ENCODE measurements around the gene C1orf167. TPM values are rescaled to one million over a fixed set of nuclear protein-coding genes. Genes with fewer than 3 reads are reported as not detected.

The C1orf167 gene
- total and polyA plus RNA-seq, 2 of the 13 experiments (the other 11 are each of a cell fraction or from before 2014, with no cell fraction given), result not detected

DNA sequence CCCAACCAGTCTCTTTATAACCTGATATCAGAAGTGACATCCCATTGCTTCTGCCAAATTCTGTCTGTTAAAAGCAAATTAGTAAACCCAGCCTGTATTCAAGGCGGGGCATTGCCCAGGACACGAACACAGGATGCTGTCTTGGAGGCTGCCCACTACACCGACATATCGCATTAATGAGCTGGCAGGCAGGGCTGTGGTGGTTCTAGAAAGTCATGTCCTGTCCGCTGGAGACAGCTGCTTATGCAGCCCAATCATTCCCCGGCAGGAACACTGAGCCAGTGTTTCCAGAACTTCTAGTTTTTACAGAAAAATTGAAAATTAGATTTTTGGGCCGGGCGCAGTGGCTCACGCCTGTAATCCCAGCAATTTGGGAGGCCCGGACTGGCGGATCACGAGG lies 19.3 kb downstream of the C1orf167 start:
- intact Hi-C loops (cut with micrococcal nuclease; ENCODE audit: unreplicated experiment) (no loop called here), in situ Hi-C loops (cut with HindIII; ENCODE audit: extremely low pct_ligation_motif_present, low pct_unique_long_range_greater_than_20kb) (no loop called here)
- BruUV-seq (replicated peaks), result no TSS peak
- no peak for TF ChIP-seq ZNF337 (CRISPR knock-in tag; IDR thresholded peaks at IDR 0.05; ENCODE audit: borderline replicate concordance, low read depth)
- TF ChIP-seq, protein P1, sequence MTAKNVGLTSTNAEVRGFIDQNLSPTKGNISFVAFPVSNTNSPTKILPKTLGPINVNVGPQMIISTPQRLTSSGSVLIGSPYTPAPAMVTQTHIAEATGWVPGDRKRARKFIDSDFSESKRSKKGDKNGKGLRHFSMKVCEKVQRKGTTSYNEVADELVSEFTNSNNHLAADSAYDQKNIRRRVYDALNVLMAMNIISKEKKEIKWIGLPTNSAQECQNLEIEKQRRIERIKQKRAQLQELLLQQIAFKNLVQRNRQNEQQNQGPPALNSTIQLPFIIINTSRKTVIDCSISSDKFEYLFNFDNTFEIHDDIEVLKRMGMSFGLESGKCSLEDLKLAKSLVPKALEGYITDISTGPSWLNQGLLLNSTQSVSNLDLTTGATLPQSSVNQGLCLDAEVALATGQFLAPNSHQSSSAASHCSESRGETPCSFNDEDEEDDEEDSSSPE (CRISPR knock-in tag; IDR thresholded peaks at IDR 0.05), result no peak
- TF ChIP-seq ZNF33A (CRISPR knock-in tag; IDR thresholded peaks at IDR 0.05; ENCODE audit: borderline replicate concordance), result no peak
- no peaks in the 10 kb centered on the region for H3K9me3 ChIP-seq (ENCODE audit: low read length)
- no peak overlapping the region for H3K27ac ChIP-seq (ENCODE audit: extremely low read length, insufficient read depth, low read length)
- H3K4me1 ChIP-seq (ENCODE audit: insufficient read depth, low read length), result peaks cover 42% of the 10 kb centered on the region
- 68% methylated on average over 10 of the region's 12 CpGs for WGBS (ENCODE audit: low lambda C conversion rate)
- CTCF ChIA-PET (ENCODE audit: low intra/inter-chr PET ratio, low total read pairs), result no interaction called here
- ATAC-seq, result no peak
- H2AFZ ChIP-seq (ENCODE audit: low read length), result no peak overlapping the region
- H3K4me2 ChIP-seq (ENCODE audit: low read depth, low read length), result no peak overlapping the region
- H4K20me1 ChIP-seq (ENCODE audit: insufficient read depth, low read length), result no peaks in the 10 kb centered on the region
- POLR2A ChIA-PET, result no interaction called here
- H3K27me3 ChIP-seq (ENCODE audit: control insufficient read depth in 1 of 2, insufficient read depth in 2 of 2, low read length in 2 of 2), result peaks cover 4 to 8% of the 10 kb centered on the region in 2 experiments; a peak in 3 of 5 replicates
- no peak overlapping the region for H3K4me3 ChIP-seq (replicated peaks in 1 of 3; ENCODE audit: insufficient read depth in 1 of 3, low read depth in 2 of 3, low read length in 3 of 3)
- no peaks in the 10 kb centered on the region for H3K79me2 ChIP-seq (ENCODE audit: insufficient read depth, low read length)
- H3K36me3 ChIP-seq (replicated peaks in 1 of 2; ENCODE audit: control insufficient read depth in 1 of 2, insufficient read depth in 2 of 2, low read length in 2 of 2), result no peaks in the 10 kb centered on the region
- FAIRE-seq, result no peak
- no peak overlapping the region for H3K9ac ChIP-seq (ENCODE audit: insufficient read depth, low read depth, low read length)
- no peak for DNase-seq (ENCODE audit: low spot score)

DNA sequence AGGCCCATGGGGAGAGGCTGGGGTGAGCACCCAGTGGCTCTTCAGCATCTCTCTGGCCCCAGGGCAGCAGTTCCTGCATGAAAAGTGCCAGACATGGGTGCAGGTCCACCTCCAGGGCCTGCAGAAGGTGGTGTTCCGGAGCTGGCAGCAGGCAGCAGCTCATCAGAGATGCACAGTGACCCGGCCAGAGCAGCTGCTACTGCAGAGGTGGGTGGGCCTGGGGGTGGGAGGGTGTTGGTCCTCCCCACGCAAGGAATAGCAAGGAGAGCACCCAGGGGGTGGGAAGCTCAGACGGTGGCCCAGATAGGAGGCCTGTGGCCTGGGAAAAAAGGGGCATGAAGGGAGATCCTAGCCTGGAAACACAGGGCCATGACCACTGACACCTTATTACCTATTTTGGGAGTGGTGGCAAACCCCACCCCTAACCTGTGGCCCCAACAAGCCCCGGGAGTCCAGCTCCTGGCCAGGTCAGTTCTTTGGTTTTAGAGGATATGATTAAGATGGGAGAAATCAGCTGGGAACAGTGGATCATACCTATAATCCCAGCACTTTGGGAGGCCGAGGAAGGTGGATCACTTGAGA lies 20.2 kb downstream of the C1orf167 start:
- intact Hi-C loops (cut with micrococcal nuclease; ENCODE audit: unreplicated experiment) (no loop called here), in situ Hi-C loops (cut with HindIII; ENCODE audit: extremely low pct_ligation_motif_present, low pct_unique_long_range_greater_than_20kb) (no loop called here)
- no peaks in the 10 kb centered on the region for H3K36me3 ChIP-seq (replicated peaks in 1 of 2; ENCODE audit: control insufficient read depth in 1 of 2, insufficient read depth in 2 of 2, low read length in 2 of 2)
- H3K27ac ChIP-seq (ENCODE audit: extremely low read length, insufficient read depth, low read length), result no peak overlapping the region
- no peak for FAIRE-seq
- H3K9me3 ChIP-seq (ENCODE audit: low read length), result no peaks in the 10 kb centered on the region
- peaks cover 46% of the 10 kb centered on the region for H3K4me1 ChIP-seq (ENCODE audit: insufficient read depth, low read length)
- H3K4me2 ChIP-seq (ENCODE audit: low read depth, low read length), result no peak overlapping the region
- H3K4me3 ChIP-seq (replicated peaks in 1 of 3; ENCODE audit: insufficient read depth in 1 of 3, low read depth in 2 of 3, low read length in 3 of 3), result no peak overlapping the region
- H3K9ac ChIP-seq (ENCODE audit: insufficient read depth, low read depth, low read length), result no peak overlapping the region
- no peak for DNase-seq (ENCODE audit: low spot score)
- no peaks in the 10 kb centered on the region for H4K20me1 ChIP-seq (ENCODE audit: insufficient read depth, low read length)
- no peak overlapping the region for H2AFZ ChIP-seq (ENCODE audit: low read length)
- BruUV-seq (replicated peaks), result no TSS peak
- CTCF ChIA-PET (ENCODE audit: low intra/inter-chr PET ratio, low total read pairs), result no interaction called here
- POLR2A ChIA-PET, result interaction anchor here (0.6 kb wide), 1 partner anchor 16 kb away, joined by 3 read pairs; no protein-coding TSS in a partner anchor
- peaks cover 1 to 8% of the 10 kb centered on the region in 2 experiments; a peak in 3 of 5 replicates for H3K27me3 ChIP-seq (ENCODE audit: control insufficient read depth in 1 of 2, insufficient read depth in 2 of 2, low read length in 2 of 2)
- WGBS (ENCODE audit: low lambda C conversion rate), result 16% methylated on average over 5 of the region's 6 CpGs
- TF ChIP-seq CBX1 (IDR thresholded peaks at IDR 0.05; ENCODE audit: low read depth), result no peak
- ATAC-seq, result no peak
- no peaks in the 10 kb centered on the region for H3K79me2 ChIP-seq (ENCODE audit: insufficient read depth, low read length)

Measured in HepG2 (cell line).